HEK293T (cell line): ENCODE data around the gene TAF11L13.
"Not testable (repeated sequence)": the region's sequence is repeated elsewhere in the genome, so short reads cannot be mapped to it uniquely, and the experiment has no call there.

ENCODE experiments used
- CTCF ChIA-PET: fragments of 350-600 bp; formaldehyde crosslinking; extraction: SDS; loops from one replicate; lab custom pipeline; 2021; ENCODE audit warnings: antibody characterized with exemption, inconsistent platforms; lab: Yijun Ruan, JAX
- POLR2A ChIA-PET: fragments of 350-600 bp; formaldehyde crosslinking; extraction: SDS; loops from one replicate; lab custom pipeline; 2020; ENCODE audit warnings: antibody characterized with exemption, inconsistent platforms; lab: Yijun Ruan, JAX
- DNase-seq: peaks from one replicate; pipeline ENCODE4 v3.0.0; 2012; ENCODE audit warnings: mixed read lengths; ENCODE audit errors: extremely low spot score
- ARNT ChIP-seq: fragments of 450-650 bp; IDR thresholded peaks from 2 replicates; pipeline ENCODE4 v1.6.1; 2017; ENCODE audit warnings: mild to moderate bottlenecking
- BHLHE40 ChIP-seq: fragments of 450-650 bp; IDR thresholded peaks from 2 replicates; pipeline ENCODE4 v1.6.1; 2016; ENCODE audit warnings: mild to moderate bottlenecking, moderate library complexity, borderline replicate concordance
- CTBP1 ChIP-seq: fragments of 450-650 bp; IDR thresholded peaks from 2 replicates; pipeline ENCODE4 v1.6.1; 2016; ENCODE audit warnings: borderline replicate concordance
- ELF4 ChIP-seq: fragments of 450-650 bp; IDR thresholded peaks from 2 replicates; pipeline ENCODE4 v1.6.1; 2017; ENCODE audit warnings: antibody characterized with exemption
- FOXA1 ChIP-seq: fragments of 450-650 bp; IDR thresholded peaks from 2 replicates; pipeline ENCODE4 v1.6.1; 2016; ENCODE audit warnings: mild to moderate bottlenecking
- FOXK2 ChIP-seq: fragments of 450-650 bp; IDR thresholded peaks from 2 replicates; pipeline ENCODE4 v1.6.1; 2016; ENCODE audit warnings: mild to moderate bottlenecking
- FOXM1 ChIP-seq: fragments of 450-650 bp; IDR thresholded peaks from 2 replicates; pipeline ENCODE4 v1.6.1; 2017; ENCODE audit warnings: mild to moderate bottlenecking, borderline replicate concordance
- HDGF ChIP-seq: fragments of 450-650 bp; IDR thresholded peaks from 2 replicates; pipeline ENCODE4 v1.6.1; 2017; ENCODE audit warnings: antibody characterized with exemption, borderline replicate concordance
- L3MBTL2 ChIP-seq: fragments of 450-650 bp; conservative IDR thresholded peaks from 2 replicates; pipeline ENCODE4 v1.6.1; 2016; ENCODE audit warnings: mild to moderate bottlenecking
- LEF1 ChIP-seq: fragments of 450-650 bp; IDR thresholded peaks from 2 replicates; pipeline ENCODE4 v1.6.1; 2017; ENCODE audit warnings: mild to moderate bottlenecking, borderline replicate concordance
- NFRKB ChIP-seq: fragments of 450-650 bp; IDR thresholded peaks from 2 replicates; pipeline ENCODE4 v1.6.1; 2016; ENCODE audit warnings: mild to moderate bottlenecking, moderate library complexity
- PKNOX1 ChIP-seq: fragments of 450-650 bp; IDR thresholded peaks from 2 replicates; pipeline ENCODE4 v1.6.1; 2016
- SP1 ChIP-seq: fragments of 450-650 bp; IDR thresholded peaks from 2 replicates; pipeline ENCODE4 v1.6.1; 2017
- SUZ12 ChIP-seq: fragments of 450-650 bp; IDR thresholded peaks from 2 replicates; pipeline ENCODE4 v1.6.1; 2016; ENCODE audit warnings: mild to moderate bottlenecking
- TARDBP ChIP-seq: fragments of 450-650 bp; IDR thresholded peaks from 2 replicates; pipeline ENCODE4 v1.6.1; 2016
- ZNF384 ChIP-seq: fragments of 450-650 bp; IDR thresholded peaks from 2 replicates; pipeline ENCODE4 v1.6.1; 2016

TAF11L13 gene

DNA sequence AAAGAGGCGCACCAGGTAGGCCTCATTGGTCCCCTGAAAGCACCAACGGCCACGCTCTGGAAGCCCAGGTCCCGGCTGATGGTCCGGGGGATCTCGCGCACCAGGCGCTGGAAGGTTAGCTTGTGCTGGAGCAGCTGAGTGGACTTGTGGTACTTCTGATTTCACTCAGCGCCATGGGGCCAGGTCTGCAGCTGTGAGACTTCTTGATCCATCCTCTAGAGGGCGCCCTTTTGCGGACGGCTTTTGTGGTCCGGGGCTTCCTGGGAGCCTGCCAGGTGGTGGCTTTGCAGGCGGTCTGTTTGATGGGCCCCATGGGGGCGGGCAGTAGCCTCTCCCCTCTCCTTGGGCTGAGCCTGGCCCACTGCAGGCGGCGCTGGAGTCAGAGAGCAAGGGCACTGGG is 11.3 kb upstream of the TAF11L13 start:
- DNase-seq, result peak; percentile 16
- ChIA-PET CTCF (no interaction called here), POLR2A (no interaction called here)
- TF ChIP-seq LEF1, result no peak
- no peak for TF ChIP-seq ARNT
- TF ChIP-seq CTBP1, result no peak
- TF ChIP-seq FOXK2, result no peak
- no peak for TF ChIP-seq SP1
- no peak for TF ChIP-seq L3MBTL2
- TF ChIP-seq TARDBP, result no peak
- TF ChIP-seq BHLHE40, result no peak
- TF ChIP-seq SUZ12, result no peak
- TF ChIP-seq NFRKB, result no peak

DNA sequence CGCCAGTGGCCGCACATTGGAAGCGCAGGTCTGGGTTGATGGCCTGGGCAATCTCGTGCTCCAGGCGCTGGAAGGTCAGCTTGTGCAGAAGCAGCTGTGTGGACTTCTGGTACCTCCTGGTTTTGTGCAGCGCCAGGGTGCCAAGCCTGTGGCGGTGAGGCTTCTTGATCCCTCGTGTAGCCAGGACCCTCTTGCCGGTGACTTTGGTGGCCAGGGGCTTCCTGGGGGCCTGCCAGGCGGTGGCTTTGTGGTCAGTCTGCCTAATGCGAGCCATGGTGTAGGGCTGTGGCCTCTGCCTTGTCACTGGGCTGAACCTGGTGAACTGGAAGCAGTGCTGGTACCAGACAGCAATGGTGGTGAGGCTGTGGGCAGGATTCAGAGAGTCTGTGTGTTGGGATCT is 6.2 kb upstream of the TAF11L13 start:
- CTCF ChIA-PET, result no interaction called here
- POLR2A ChIA-PET, result no interaction called here
- no peak for DNase-seq
- TF ChIP-seq CTBP1 (no peak), HDGF (no peak), NFRKB (no peak), ELF4 (no peak), LEF1 (no peak), TARDBP (no peak), SUZ12 (no peak), BHLHE40 (no peak), FOXA1 (no peak), ARNT (no peak), L3MBTL2 (no peak), FOXK2 (no peak), PKNOX1 (no peak), ZNF384 (no peak), SP1 (no peak), FOXM1 (no peak)

- DNase-seq, result no peak
- CTCF ChIA-PET, result no interaction called here
- POLR2A ChIA-PET, result no interaction called here
- TF ChIP-seq HDGF, result no peak
- TF ChIP-seq CTBP1, result no peak
- TF ChIP-seq NFRKB, result no peak
- TF ChIP-seq SP1, result no peak
- TF ChIP-seq PKNOX1, result no peak
- no peak for TF ChIP-seq L3MBTL2
- TF ChIP-seq BHLHE40, result no peak
- no peak for TF ChIP-seq TARDBP
- TF ChIP-seq FOXA1, result no peak
- TF ChIP-seq FOXK2, result no peak
- TF ChIP-seq LEF1, result no peak
- TF ChIP-seq ELF4, result no peak
- no peak for TF ChIP-seq ARNT
- TF ChIP-seq SUZ12, result no peak
- no peak for TF ChIP-seq ZNF384
Measured at GRCh38 chr5:17634160-17634559, 2.3 kb downstream of the TAF11L13 start, which contains the start of gene TAF11L14. TAF11L14 (plus strand) TSS chr5:17634460.

DNA sequence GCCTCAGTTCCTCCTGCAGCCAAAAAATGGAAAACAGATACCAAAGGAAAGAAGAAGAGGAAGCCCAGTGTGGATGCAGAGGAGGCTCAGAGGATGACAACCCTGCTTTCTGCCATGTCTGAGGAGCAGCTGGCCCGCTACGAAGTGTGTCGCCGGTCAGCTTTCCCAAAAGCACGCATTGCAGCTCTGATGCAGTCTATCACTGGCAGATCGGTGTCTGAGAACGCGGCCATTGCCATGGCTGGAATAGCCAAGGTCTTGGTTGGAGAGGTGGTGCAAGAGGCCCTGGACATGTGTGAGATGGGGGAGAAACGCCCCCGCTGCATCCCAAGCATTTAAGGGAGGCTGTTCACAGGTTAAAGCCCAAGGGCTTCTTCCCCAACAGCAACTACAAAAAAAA is 17.3 kb downstream of the TAF11L13 start:
- POLR2A ChIA-PET, DNase-seq: not testable (repeated sequence)
- CTCF ChIA-PET, result interaction anchor here (0.6 to 0.7 kb wide), 2 partner anchors 280 to 433 kb away, joined by 4 to 5 read pairs; no protein-coding TSS in a partner anchor

DNA sequence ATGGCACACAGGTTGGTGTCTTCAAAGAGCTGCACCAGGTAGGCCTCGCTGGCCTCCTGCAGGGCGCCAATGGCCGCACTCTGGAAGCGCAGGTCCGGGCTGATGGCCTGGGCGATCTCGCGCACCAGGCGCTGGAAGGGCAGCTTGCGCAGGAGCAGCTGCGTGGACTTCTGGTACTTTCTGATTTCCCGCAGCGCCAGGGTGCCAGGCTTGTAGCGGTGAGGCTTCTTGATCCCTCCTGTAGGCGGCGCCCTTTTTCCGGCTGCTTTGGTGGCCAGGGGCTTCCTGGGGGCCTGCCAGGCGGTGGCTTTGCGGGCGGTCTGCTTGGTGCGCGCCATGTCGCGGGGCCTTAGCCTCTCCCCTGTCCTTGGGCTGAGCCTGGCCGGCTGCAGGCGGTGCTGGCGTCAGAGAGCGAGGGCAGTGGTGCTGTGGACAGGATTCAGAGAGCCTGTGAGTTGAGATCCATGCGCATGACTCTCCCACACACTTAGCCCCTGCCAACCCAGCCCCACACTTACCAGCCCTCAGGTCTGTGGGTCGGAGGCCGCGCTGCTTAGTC is 23.4 kb downstream of the TAF11L13 start:
- POLR2A ChIA-PET, CTCF ChIA-PET, DNase-seq: not testable (repeated sequence)

GRCh38 chr5:17655921-17656320 is 24.0 kb downstream of the TAF11L13 start:
- CTCF ChIA-PET, result no interaction called here
- no peak for DNase-seq
- TF ChIP-seq BHLHE40, result no peak
- no peak for TF ChIP-seq ARNT
- TF ChIP-seq FOXK2, result no peak
- no peak for TF ChIP-seq L3MBTL2
- no peak for TF ChIP-seq SP1
- no peak for TF ChIP-seq CTBP1
- no peak for TF ChIP-seq ZNF384
- no peak for TF ChIP-seq HDGF
- TF ChIP-seq TARDBP, result no peak
- TF ChIP-seq LEF1, result no peak
- TF ChIP-seq FOXM1, result no peak
- no peak for TF ChIP-seq SUZ12
- no peak for TF ChIP-seq ELF4
- TF ChIP-seq FOXA1, result no peak
- TF ChIP-seq NFRKB, result no peak
- TF ChIP-seq PKNOX1, result no peak
- POLR2A ChIA-PET, result no interaction called here

GRCh38 chr5:17663182-17663581 is 31.3 kb downstream of the TAF11L13 start:
- no peak for DNase-seq
- POLR2A ChIA-PET, result no interaction called here
- CTCF ChIA-PET, result no interaction called here
- TF ChIP-seq FOXM1, result no peak
- no peak for TF ChIP-seq SUZ12
- no peak for TF ChIP-seq HDGF
- TF ChIP-seq ARNT, result no peak
- no peak for TF ChIP-seq ELF4
- TF ChIP-seq BHLHE40, result no peak
